Liver (tissue), 9 donors: ENCODE results near the gene TACR2. TPM values are rescaled to one million over a fixed set of nuclear protein-coding genes. Genes with fewer than 3 reads are reported as not detected.

Experiments
- DNase-seq: peaks from one replicate; pipeline ENCODE4 v3.0.0-alpha.2; 2017; ENCODE audit warnings: low spot score
- H3K27ac ChIP-seq, 2 donors: one replicate each; pipeline ENCODE4 v1.7.0; 2013; ENCODE audit warnings: inconsistent platforms in 2 of 2, low read length in 2 of 2, control low read depth in 1 of 2, low read depth in 1 of 2, mild to moderate bottlenecking in 1 of 2
- H3K27me3 ChIP-seq, 4 donors: one replicate each; pipeline versions ENCODE4 v1.6.1 to v1.7.0; 2013; ENCODE audit warnings: low read length in 3 of 4, inconsistent platforms in 1 of 4, mild to moderate bottlenecking in 1 of 4, moderate library complexity in 1 of 4; ENCODE audit not compliant: control insufficient read depth in 4 of 4, insufficient read depth in 4 of 4
- H3K36me3 ChIP-seq, 4 donors: one replicate each; pipeline versions ENCODE4 v1.6.1 to v1.7.0; 2013; ENCODE audit warnings: low read length in 3 of 4, mild to moderate bottlenecking in 3 of 4, low read depth in 1 of 4, moderate library complexity in 1 of 4; ENCODE audit not compliant: control insufficient read depth in 4 of 4, insufficient read depth in 3 of 4
- H3K4me1 ChIP-seq, 4 donors: one replicate each; pipeline versions ENCODE4 v1.6.1 to v1.7.0; 2013; ENCODE audit warnings: low read length in 3 of 4, mild to moderate bottlenecking in 3 of 4, moderate library complexity in 1 of 4; ENCODE audit not compliant: control insufficient read depth in 4 of 4, insufficient read depth in 4 of 4
- H3K4me3 ChIP-seq, 3 donors: one replicate each; pipeline versions ENCODE4 v1.6.1 to v1.7.0; 2013; ENCODE audit warnings: low read length in 3 of 3, control low read depth in 1 of 3, low read depth in 1 of 3, mild to moderate bottlenecking in 1 of 3
- H3K9ac ChIP-seq, 2 donors: one replicate each; pipeline ENCODE4 v1.7.0; 2013; ENCODE audit warnings: low read length in 2 of 2, mild to moderate bottlenecking in 2 of 2, moderate library complexity in 2 of 2, control low read depth in 1 of 2, low read depth in 1 of 2
- H3K9me3 ChIP-seq, 4 donors: one replicate each; pipeline versions ENCODE4 v1.6.1 to v1.7.0; 2013; ENCODE audit warnings: low read length in 3 of 4; ENCODE audit not compliant: control insufficient read depth in 4 of 4
- CTCF ChIP-seq: fragments of 150-350 bp; IDR thresholded peaks from 2 replicates; pipeline ENCODE4 v1.5.1; 2017; ENCODE audit warnings: improper control_type of control experiment, low read depth, low read length; ENCODE audit not compliant: missing input control
- EGR1 ChIP-seq, 2 donors: IDR thresholded peaks; 2 replicates each; pipeline ENCODE4 v1.6.1; 2016 to 2018; ENCODE audit warnings: antibody characterized with exemption in 2 of 2, low read depth in 2 of 2
- FOXA1 ChIP-seq: IDR thresholded peaks from 2 replicates; pipeline ENCODE4 v1.6.1; 2016; ENCODE audit warnings: antibody characterized with exemption
- GABPA ChIP-seq, 2 donors: IDR thresholded peaks in 1 of 2; conservative IDR thresholded peaks in 1 of 2; 2 replicates each; pipeline ENCODE4 v1.6.1; 2016; ENCODE audit warnings: antibody characterized with exemption in 2 of 2, mild to moderate bottlenecking in 1 of 2, moderate library complexity in 1 of 2
- HNF4A ChIP-seq, 2 donors: conservative IDR thresholded peaks; 2 replicates each; pipeline ENCODE4 v1.6.1; 2016; ENCODE audit warnings: antibody characterized with exemption in 2 of 2, mild to moderate bottlenecking in 2 of 2
- HNF4G ChIP-seq: IDR thresholded peaks from 2 replicates; pipeline ENCODE4 v1.6.1; 2016; ENCODE audit warnings: antibody characterized with exemption
- JUND ChIP-seq, 2 donors: IDR thresholded peaks; 2 replicates each; pipeline ENCODE4 v1.6.1; 2016; ENCODE audit warnings: antibody characterized with exemption in 2 of 2
- MAX ChIP-seq: IDR thresholded peaks from 2 replicates; pipeline ENCODE4 v1.6.1; 2016; ENCODE audit warnings: antibody characterized with exemption
- NR2F2 ChIP-seq: IDR thresholded peaks from 2 replicates; pipeline ENCODE4 v1.6.1; 2016; ENCODE audit warnings: antibody characterized with exemption
- RAD21 ChIP-seq, 2 donors: IDR thresholded peaks; 2 replicates each; pipeline ENCODE4 v1.6.1; 2016; ENCODE audit warnings: antibody characterized with exemption in 2 of 2, mild to moderate bottlenecking in 2 of 2
- REST ChIP-seq: IDR thresholded peaks from 2 replicates; pipeline ENCODE4 v1.6.1; 2016; ENCODE audit warnings: antibody characterized with exemption, mild to moderate bottlenecking
- RXRA ChIP-seq, 2 donors: IDR thresholded peaks; 2 replicates each; pipeline ENCODE4 v1.6.1; 2017 to 2018; ENCODE audit warnings: antibody characterized with exemption in 2 of 2, mild to moderate bottlenecking in 1 of 2
- SP1 ChIP-seq: IDR thresholded peaks from 2 replicates; pipeline ENCODE4 v1.6.1; 2018; ENCODE audit warnings: antibody characterized with exemption, mild to moderate bottlenecking
- TAF1 ChIP-seq: conservative IDR thresholded peaks from 2 replicates; pipeline ENCODE4 v1.6.1; 2016; ENCODE audit warnings: antibody characterized with exemption, mild to moderate bottlenecking
- YY1 ChIP-seq: IDR thresholded peaks from 2 replicates; pipeline ENCODE4 v1.6.1; 2016; ENCODE audit warnings: antibody characterized with exemption, mild to moderate bottlenecking
- ZBTB33 ChIP-seq: IDR thresholded peaks from 2 replicates; pipeline ENCODE4 v1.6.1; 2016; ENCODE audit warnings: antibody characterized with exemption
- WGBS: extraction: QIAGEN DNeasy Blood & Tissue Kit; methylation state at CpG from one replicate; pipeline ENCODE4 v1.1.7; 2013; 5-methylcytosine and 5-hydroxymethylcytosine counted together
- polyA plus RNA-seq, 2 donors: library from polyadenylated mRNA; stranded (reverse) in 1 of 2; unstranded in 1 of 2; fragments of 200-250 nt in 1 of 2; fragments of >200 nt in 1 of 2; fragmentation: Nextera tagmentation in 1 of 2; extraction: Ambion mirVana in 1 of 2; gene quantifications; one replicate each; pipeline versions ENCODE4 v1.2.1 to v1.2.3, GENCODE V29; 2013 to 2015
- total RNA-seq, 2 donors: library from RNA; depleted of rRNA; stranded (reverse); fragments of >200 nt; gene quantifications; one replicate each; pipeline ENCODE4 v1.2.3, GENCODE V29; 2014
- TF ChIP-seq, protein P1 (sequence below): IDR thresholded peaks from 2 replicates; pipeline ENCODE4 v1.6.1; 2016; ENCODE audit warnings: antibody characterized with exemption
- donor health status: healthy.
- donor health status: healthy.
- donor health status: healthy.
- donor health status: healthy.
- donor health status: healthy.

The TACR2 gene
- total and polyA plus RNA-seq, 4 donors = 0.08 to 0.18 (median 0.12) TPM; not detected in 1

DNA sequence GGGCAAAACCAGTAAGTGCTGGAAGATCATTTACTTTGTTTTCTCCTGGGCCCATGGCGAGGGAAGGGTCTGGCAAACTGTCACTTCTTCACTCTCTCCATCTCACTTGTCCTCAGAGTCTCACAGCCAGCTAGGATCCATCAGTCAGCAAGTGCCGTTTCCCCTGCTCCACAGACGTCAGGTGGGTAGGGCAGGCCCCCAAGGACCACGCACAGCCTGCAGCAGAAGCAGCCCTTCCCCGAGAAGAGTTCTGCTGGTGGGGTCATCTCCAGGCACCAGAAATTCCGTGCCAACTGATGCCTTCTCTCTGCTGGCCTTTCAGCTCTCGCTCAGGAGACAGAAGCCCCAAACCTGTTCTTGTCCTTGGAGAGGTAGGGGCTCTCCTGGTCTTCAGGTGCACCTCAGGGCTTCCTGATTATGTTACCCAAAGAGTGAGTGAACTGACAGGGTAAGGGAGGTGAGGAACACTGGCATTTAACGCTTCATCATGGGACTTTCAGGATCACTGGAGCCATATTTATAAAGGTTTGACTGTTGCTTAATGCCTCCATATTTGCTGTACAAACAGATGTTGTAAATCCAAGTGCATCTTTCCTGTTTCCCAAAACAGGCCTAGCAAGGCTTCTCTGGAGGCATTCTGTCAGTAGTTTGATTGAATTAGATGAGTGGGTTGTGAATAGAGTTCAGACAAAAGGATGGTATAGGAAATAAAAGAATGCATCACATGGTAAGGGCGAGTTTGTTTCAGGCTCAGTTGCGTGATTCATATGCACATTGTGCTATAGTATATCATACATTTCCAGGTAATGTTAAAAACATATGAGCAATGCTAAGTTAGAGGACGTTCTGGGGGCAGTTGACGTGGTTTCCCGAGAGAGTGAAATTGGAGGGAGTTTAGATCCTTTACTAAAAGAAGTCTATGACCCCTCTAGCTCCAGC lies 20.9 kb upstream of the TACR2 start (continued):
- no peak for TF ChIP-seq RAD21 (IDR thresholded peaks at IDR 0.05)
- no peak for TF ChIP-seq YY1
- TF ChIP-seq FOXA1 = no peak

DNA sequence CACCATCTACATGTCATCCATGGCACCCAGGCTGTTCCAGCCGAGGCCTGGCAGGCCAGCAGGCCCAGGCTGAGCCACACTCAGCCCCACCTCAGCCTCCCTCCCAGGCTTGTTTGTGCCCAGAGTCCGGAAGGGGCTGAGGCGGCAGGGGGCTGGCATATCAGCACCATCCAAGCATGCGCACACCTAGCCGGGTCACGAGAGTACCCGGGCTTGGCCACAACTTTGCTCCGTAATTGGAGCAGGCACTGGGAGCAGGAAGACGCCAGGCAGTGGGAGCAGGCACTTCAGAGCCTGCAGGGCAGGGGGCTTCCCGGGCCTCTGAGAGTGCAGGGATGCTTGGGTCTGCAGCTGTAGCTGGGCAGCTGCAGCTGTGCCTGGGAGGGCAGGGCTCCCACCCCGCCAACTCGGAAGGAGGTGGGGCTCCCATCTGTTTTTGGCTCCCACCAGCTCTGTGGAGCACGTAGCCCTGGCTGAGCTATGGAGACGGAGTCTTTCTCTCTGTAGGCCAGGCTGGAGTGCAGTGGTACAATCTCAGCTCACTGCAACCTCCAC lies 19.3 kb upstream of the TACR2 start:
- H3K9me3 ChIP-seq = peaks cover 0 to 2% (median 0%) of the 10 kb centered on the region in 4 donors
- no peaks in the 10 kb centered on the region for H3K27me3 ChIP-seq
- no peak overlapping the region for H3K9ac ChIP-seq
- H3K4me3 ChIP-seq = no peak overlapping the region
- H3K27ac ChIP-seq = no peak overlapping the region
- 94% methylated on average over 14 of the region's 14 CpGs for WGBS
- TF ChIP-seq, protein P1, sequence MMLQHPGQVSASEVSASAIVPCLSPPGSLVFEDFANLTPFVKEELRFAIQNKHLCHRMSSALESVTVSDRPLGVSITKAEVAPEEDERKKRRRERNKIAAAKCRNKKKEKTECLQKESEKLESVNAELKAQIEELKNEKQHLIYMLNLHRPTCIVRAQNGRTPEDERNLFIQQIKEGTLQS = no peak
- TF ChIP-seq NR2F2 = no peak
- no peak for TF ChIP-seq MAX
- no peak for TF ChIP-seq RXRA (IDR thresholded peaks at IDR 0.05)
- TF ChIP-seq CTCF = no peak
- TF ChIP-seq HNF4G = no peak
- TF ChIP-seq REST = no peak
- no peak for TF ChIP-seq EGR1 (IDR thresholded peaks at IDR 0.05; ENCODE audit: low read depth in 2 of 2)
- no peak for TF ChIP-seq RAD21 (IDR thresholded peaks at IDR 0.05)
- no peak for TF ChIP-seq HNF4A (conservative IDR thresholded peaks at IDR 0.05)
- no peak for TF ChIP-seq TAF1
- no peak for TF ChIP-seq FOXA1
- no peak for TF ChIP-seq JUND (IDR thresholded peaks at IDR 0.05)
- no peak for TF ChIP-seq GABPA (IDR thresholded peaks at IDR 0.05 in 1 of 2, conservative IDR thresholded peaks at IDR 0.05 in 1 of 2)
- no peak for TF ChIP-seq YY1
- no peak for TF ChIP-seq SP1
- no peak for TF ChIP-seq ZBTB33
- peaks cover 0 to 4% (median 0%) of the 10 kb centered on the region in 4 donors for H3K4me1 ChIP-seq
- H3K36me3 ChIP-seq = no peaks in the 10 kb centered on the region
- no peak for DNase-seq
